ENCODE results near the gene HSPA4L. TPM values are rescaled to one million over a fixed set of nuclear protein-coding genes. Genes with fewer than 3 reads are reported as not detected.

HSPA4L gene
- total RNA-seq, 3 donors from 2014 or later (not counting 1 experiment from before 2014, with no cell fraction given) = not detected

DNA sequence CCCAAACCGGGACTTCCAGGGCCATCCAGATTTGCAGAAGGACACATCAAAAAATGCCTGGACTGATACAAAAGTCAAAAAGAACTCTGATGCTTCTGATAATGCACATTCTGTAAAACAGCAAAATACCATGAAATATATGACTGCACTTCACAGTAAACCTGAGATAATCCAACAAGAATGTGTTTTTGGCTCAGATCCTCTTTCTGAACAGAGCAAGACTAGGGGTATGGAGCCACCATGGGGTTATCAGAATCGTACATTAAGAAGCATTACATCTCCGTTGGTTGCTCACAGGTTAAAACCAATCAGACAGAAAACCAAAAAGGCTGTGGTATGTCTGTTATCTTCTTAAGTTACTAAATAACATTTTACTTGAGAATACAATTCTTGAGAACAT lies 107.8 kb downstream of the HSPA4L start:
- Histone ChIP-seq H3K27me3 (ENCODE audit: control insufficient read depth, insufficient read depth, low read length) (no peaks in the 10 kb centered on the region), H3K36me3 (ENCODE audit: control insufficient read depth, insufficient read depth, low read length) (no peaks in the 10 kb centered on the region), H3K9me3 (ENCODE audit: control insufficient read depth, insufficient read depth, low read length) (no peaks in the 10 kb centered on the region), H3K4me3 (ENCODE audit: low read length) (no peak overlapping the region), H3K4me1 (ENCODE audit: control insufficient read depth, insufficient read depth, low read length) (no peaks in the 10 kb centered on the region), H3K27ac (ENCODE audit: low read length) (no peak overlapping the region)
- WGBS (ENCODE audit: insufficient coverage) = 98% methylated on average over 3 of the region's 3 CpGs
- ATAC-seq (no peak), DNase-seq (no peak)
- intact Hi-C loops (cut with micrococcal nuclease) = no loop called here
- Mint-ChIP-seq H3K27ac (no peak overlapping the region), H3K36me3 (no peaks in the 10 kb centered on the region), H3K4me3 (no peak overlapping the region), H3K4me1 (no peaks in the 10 kb centered on the region), H3K27me3 (ENCODE audit: low read depth in 2 of 2) (no peaks in the 10 kb centered on the region), H3K9me3 (no peaks in the 10 kb centered on the region)
- TF ChIP-seq, protein P1, sequence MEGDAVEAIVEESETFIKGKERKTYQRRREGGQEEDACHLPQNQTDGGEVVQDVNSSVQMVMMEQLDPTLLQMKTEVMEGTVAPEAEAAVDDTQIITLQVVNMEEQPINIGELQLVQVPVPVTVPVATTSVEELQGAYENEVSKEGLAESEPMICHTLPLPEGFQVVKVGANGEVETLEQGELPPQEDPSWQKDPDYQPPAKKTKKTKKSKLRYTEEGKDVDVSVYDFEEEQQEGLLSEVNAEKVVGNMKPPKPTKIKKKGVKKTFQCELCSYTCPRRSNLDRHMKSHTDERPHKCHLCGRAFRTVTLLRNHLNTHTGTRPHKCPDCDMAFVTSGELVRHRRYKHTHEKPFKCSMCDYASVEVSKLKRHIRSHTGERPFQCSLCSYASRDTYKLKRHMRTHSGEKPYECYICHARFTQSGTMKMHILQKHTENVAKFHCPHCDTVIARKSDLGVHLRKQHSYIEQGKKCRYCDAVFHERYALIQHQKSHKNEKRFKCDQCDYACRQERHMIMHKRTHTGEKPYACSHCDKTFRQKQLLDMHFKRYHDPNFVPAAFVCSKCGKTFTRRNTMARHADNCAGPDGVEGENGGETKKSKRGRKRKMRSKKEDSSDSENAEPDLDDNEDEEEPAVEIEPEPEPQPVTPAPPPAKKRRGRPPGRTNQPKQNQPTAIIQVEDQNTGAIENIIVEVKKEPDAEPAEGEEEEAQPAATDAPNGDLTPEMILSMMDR (IDR thresholded peaks at IDR 0.05) = no peak

Other genes with a start within 250 kb of the HSPA4L start
- gene INTU, start 149.4 kb upstream of the HSPA4L start, total RNA-seq = under 1 TPM; 0.08 to 0.43 (median 0.16) TPM
- gene SLC25A31, start 51.9 kb upstream of the HSPA4L start, total RNA-seq = not detected
- 1 to 10 TPM; 3.9 to 7.3 (median 5.4) TPM for gene PLK4, start 98.6 kb downstream of the HSPA4L start, total RNA-seq
- 10 to 100 TPM; 25.9 to 34.0 (median 25.9) TPM for gene MFSD8, start 182.9 kb downstream of the HSPA4L start, total RNA-seq
- gene ABHD18, start 183.1 kb downstream of the HSPA4L start, total RNA-seq = 10 to 100 TPM; 16.0 to 21.9 (median 17.6) TPM